DMS 273 treated with DMSO at 0.1 percent for 48 hours (cell line): ENCODE measurements around the gene C20orf202.
"Not testable (repeated sequence)": the region's sequence is repeated elsewhere in the genome, so short reads cannot be mapped to it uniquely, and the experiment has no call there.

Experiments used
- DNase-seq: peaks from one replicate; lab custom pipeline; 2025; lab: John Stamatoyannopoulos, UW

Gene C20orf202

DNA sequence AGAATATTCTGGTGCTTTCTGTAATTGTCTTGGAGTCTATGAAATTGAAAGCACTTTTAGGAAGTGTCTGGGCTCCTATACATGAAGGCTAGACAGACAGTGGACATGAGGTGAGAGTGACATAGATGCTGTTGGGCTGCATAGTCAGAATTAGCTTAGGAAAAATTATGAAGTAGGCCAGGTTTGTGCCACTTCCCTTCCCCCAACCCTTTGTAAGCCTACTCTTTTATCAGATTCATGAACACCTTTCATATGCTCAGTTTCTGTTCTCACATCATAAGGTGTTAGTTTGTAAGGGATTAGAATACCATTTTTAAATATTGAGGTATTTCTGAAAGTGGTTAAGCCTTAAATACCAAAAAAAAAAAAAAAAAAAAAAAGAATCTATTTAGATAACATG, 44.4 kb downstream of the C20orf202 start:
- DNase-seq, result no peak

DNA sequence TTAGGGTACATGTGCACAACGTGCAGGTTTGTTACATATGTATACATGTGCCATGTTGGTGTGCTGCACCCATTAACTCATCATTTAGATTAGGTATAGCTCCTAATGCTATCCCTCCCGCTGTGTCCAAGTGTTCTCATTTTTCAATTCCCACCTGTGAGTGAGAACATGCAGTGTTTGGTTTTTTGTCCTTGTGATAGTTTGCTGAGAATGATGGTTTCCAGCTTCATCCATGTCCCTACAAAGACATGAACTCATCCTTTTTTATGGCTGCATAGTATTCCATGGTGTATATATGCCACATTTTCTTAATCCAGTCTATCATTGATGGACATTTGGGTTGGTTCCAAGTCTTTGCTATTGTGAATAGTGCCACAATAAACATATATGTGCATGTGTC, 47.0 kb downstream of the C20orf202 start:
- DNase-seq, result not testable (repeated sequence)

DNA sequence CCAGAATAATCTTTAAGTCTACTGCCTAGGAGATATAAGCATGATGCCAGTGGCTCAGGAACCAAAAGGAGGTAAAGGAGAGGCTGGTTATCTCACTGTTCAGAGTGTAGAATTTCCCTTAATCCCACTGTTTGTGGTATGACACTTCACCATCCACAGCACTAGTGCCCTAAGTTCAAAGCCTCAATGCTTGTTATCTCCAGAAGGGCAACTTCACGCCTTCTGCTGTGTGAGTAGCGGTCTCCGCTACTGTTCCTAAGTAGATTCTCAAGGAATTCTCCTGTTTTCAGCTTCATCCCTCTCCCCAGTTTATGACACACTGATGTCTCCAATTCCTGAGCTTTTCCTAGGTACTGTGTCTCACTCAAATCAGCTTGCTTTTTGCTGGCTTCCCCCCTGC, 49.2 kb downstream of the C20orf202 start:
- DNase-seq, result no peak

DNA sequence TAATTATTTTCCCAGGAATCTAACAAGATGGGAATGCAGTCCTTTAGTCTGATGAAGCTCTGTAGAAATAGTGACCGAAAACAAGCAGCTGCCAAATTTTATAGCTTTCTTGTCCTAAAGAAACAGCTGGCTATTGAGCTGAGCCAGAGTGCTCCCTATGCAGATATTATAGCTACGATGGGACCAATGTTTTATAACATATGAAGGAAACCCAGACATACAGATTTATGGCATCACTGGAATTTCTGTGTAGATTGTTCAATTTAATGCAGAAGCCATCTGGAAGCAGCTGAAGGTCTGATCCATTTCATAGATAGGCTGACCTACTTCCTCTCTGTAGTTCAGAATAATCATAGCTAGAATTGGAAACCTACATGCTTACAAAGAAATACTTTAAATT, 51.0 kb downstream of the C20orf202 start:
- no peak for DNase-seq

DNA sequence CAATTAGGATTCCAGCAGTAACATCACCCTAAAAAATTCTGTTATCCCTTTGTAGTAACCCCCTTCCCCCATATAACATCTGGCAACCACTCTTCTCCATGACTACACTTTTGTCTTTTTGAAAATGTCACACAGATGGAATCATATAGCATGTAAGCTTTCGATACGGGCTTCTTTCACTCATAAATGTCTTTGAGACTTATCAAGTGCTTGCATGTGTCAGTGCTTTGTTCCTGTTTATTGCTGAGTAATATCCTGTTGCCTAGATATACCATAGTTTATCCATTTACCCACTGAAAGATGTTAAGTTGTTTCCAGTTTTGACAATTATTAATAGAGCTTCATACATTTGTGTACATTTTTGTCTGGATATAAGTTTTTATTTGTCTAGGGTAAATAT, 52.4 kb downstream of the C20orf202 start:
- DNase-seq, result no peak
